Thoracic aorta (tissue), 2 donors: ENCODE measurements around the gene ITGB4. TPM values are rescaled to one million over a fixed set of nuclear protein-coding genes. Genes with fewer than 3 reads are reported as not detected.

Source experiments
- ATAC-seq: fragments of 150-250 bp; one replicate; pipeline ENCODE4 v1.8.0; 2017; ENCODE audit warnings: low read depth; ENCODE audit not compliant: insufficient number of reproducible peaks, low FRiP score
- DNase-seq: peaks from one replicate; pipeline ENCODE4 v3.0.0-alpha.2; 2020; ENCODE audit warnings: low spot score
- H3K27ac ChIP-seq, 2 donors: fragments of 200-600 bp; sonication (generic); 1 replicate in 1 of 2; 2 replicates in 1 of 2; pipeline ENCODE4 v1.5.1; 2016; ENCODE audit warnings: mild to moderate bottlenecking in 2 of 2, moderate library complexity in 2 of 2
- H3K27me3 ChIP-seq: fragments of 200-600 bp; sonication (generic); replicated peaks from 2 replicates; pipeline ENCODE4 v1.6.0; 2016; ENCODE audit warnings: mild to moderate bottlenecking; ENCODE audit not compliant: insufficient read depth
- H3K36me3 ChIP-seq: fragments of 200-600 bp; sonication (generic); one replicate; pipeline ENCODE4 v1.5.1; 2016
- H3K4me1 ChIP-seq, 2 donors: fragments of 200-600 bp; sonication (generic); 1 replicate in 1 of 2; 2 replicates in 1 of 2; pipeline versions ENCODE4 v1.5.1 to v1.6.0; 2016; ENCODE audit warnings: low read depth in 2 of 2, mild to moderate bottlenecking in 1 of 2; ENCODE audit not compliant: control insufficient read depth in 1 of 2
- H3K4me3 ChIP-seq: fragments of 200-600 bp; sonication (generic); 2 replicates; pipeline ENCODE4 v1.5.1; 2016; ENCODE audit warnings: mild to moderate bottlenecking
- H3K9me3 ChIP-seq: fragments of 200-600 bp; sonication (generic); 2 replicates; pipeline ENCODE4 v1.5.1; 2016
- total RNA-seq, 2 donors: library from RNA; depleted of rRNA; stranded (reverse); fragments of >200 nt; gene quantifications; one replicate each; pipeline versions ENCODE4 v1.1.0 to v1.2.3, GENCODE V29; 2016
- TF ChIP-seq, protein P1 (sequence below): fragments of 200-600 bp; sonication (generic); IDR thresholded peaks from one replicate; pipeline ENCODE4 v1.5.1; 2019; ENCODE audit warnings: antibody characterized with exemption

Gene ITGB4
- total RNA-seq, 2 donors from 2014 or later, result 11.6 to 21.1 TPM

DNA sequence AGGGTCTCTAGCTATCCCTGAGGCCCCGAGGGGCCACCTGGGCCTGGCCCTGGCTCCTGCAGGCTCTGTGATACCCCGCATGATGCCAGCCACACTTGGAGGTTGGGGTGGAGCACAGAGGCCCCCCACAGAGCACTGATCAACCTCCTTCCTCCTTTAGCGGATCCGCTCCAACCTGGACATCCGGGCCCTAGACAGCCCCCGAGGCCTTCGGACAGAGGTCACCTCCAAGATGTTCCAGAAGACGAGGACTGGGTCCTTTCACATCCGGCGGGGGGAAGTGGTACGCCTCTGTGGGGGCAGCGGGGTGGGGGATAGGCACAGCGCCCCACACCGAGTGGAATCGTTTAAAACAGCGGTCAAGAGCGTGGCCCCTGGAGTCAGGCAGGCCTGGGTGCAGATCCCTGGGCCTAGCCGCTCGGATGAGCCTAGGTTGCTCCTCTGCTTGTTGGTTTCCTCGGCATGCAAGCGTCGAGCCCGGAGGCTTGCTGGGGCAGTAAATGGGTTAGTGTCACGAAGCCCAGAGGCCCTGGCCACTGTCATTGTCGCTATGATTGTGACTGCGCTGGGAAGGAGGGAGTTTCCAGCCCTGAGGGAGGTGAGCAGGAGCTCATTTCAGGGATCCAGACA lies 9.9 kb downstream of the ITGB4 start:
- no peaks in the 10 kb centered on the region for H3K27me3 ChIP-seq
- no peaks in the 10 kb centered on the region for H3K4me1 ChIP-seq
- H3K27ac ChIP-seq, result no peak overlapping the region
- TF ChIP-seq, protein P1, sequence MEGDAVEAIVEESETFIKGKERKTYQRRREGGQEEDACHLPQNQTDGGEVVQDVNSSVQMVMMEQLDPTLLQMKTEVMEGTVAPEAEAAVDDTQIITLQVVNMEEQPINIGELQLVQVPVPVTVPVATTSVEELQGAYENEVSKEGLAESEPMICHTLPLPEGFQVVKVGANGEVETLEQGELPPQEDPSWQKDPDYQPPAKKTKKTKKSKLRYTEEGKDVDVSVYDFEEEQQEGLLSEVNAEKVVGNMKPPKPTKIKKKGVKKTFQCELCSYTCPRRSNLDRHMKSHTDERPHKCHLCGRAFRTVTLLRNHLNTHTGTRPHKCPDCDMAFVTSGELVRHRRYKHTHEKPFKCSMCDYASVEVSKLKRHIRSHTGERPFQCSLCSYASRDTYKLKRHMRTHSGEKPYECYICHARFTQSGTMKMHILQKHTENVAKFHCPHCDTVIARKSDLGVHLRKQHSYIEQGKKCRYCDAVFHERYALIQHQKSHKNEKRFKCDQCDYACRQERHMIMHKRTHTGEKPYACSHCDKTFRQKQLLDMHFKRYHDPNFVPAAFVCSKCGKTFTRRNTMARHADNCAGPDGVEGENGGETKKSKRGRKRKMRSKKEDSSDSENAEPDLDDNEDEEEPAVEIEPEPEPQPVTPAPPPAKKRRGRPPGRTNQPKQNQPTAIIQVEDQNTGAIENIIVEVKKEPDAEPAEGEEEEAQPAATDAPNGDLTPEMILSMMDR, result no peak
- DNase-seq, result no peak
- no peak overlapping the region for H3K4me3 ChIP-seq
- H3K36me3 ChIP-seq, result no peaks in the 10 kb centered on the region
- no peaks in the 10 kb centered on the region for H3K9me3 ChIP-seq
- ATAC-seq, result no peak

DNA sequence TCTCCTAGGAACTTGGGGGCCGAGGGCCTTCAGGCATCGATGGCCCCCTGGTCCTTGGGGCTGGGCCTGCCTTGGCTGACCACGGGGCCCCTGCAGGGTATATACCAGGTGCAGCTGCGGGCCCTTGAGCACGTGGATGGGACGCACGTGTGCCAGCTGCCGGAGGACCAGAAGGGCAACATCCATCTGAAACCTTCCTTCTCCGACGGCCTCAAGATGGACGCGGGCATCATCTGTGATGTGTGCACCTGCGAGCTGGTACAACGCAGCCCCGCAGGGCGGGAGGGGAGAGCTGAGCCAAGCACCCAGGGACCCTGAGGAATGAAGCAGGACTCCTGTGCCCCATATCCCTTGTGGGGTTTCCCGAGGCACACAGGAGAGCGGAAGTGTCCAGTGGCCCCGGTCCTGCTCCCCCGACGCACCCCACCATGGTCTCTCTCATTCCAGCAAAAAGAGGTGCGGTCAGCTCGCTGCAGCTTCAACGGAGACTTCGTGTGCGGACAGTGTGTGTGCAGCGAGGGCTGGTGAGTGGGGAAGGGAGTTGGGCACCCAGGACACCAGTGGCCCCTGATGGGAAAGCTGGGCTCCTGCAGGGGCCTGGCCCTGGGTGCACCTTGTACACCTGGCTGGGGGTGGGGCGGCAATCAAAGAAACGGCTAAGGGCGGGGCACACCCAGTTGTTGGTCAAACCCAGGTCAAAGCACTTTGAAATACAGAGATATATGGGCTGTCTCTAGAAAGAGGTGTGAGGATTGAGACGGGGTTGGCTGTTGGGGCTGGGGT lies 10.6 kb downstream of the ITGB4 start:
- ATAC-seq (no peak), DNase-seq (no peak)
- H3K27me3 ChIP-seq, result no peaks in the 10 kb centered on the region
- TF ChIP-seq, protein P1, result no peak
- no peaks in the 10 kb centered on the region for H3K4me1 ChIP-seq
- no peak overlapping the region for H3K4me3 ChIP-seq
- no peak overlapping the region for H3K27ac ChIP-seq
- H3K9me3 ChIP-seq, result no peaks in the 10 kb centered on the region
- H3K36me3 ChIP-seq, result no peaks in the 10 kb centered on the region

DNA sequence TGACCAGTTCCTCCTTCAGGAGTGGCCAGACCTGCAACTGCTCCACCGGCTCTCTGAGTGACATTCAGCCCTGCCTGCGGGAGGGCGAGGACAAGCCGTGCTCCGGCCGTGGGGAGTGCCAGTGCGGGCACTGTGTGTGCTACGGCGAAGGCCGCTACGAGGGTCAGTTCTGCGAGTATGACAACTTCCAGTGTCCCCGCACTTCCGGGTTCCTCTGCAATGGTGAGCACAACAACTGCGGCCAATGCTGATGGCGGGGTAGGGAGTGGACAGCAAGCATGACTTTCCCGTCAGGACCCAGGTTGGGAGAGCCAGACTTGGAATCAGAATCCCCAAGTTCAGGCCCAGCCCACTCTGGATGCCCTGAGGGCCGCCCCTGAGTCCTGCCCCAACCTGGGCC lies 12.2 kb downstream of the ITGB4 start:
- no peaks in the 10 kb centered on the region for H3K36me3 ChIP-seq
- no peaks in the 10 kb centered on the region for H3K27me3 ChIP-seq
- TF ChIP-seq, protein P1, result no peak
- no peak overlapping the region for H3K27ac ChIP-seq
- ATAC-seq (no peak), DNase-seq (no peak)
- H3K4me1 ChIP-seq, result no peaks in the 10 kb centered on the region
- H3K4me3 ChIP-seq, result no peak overlapping the region
- no peaks in the 10 kb centered on the region for H3K9me3 ChIP-seq

DNA sequence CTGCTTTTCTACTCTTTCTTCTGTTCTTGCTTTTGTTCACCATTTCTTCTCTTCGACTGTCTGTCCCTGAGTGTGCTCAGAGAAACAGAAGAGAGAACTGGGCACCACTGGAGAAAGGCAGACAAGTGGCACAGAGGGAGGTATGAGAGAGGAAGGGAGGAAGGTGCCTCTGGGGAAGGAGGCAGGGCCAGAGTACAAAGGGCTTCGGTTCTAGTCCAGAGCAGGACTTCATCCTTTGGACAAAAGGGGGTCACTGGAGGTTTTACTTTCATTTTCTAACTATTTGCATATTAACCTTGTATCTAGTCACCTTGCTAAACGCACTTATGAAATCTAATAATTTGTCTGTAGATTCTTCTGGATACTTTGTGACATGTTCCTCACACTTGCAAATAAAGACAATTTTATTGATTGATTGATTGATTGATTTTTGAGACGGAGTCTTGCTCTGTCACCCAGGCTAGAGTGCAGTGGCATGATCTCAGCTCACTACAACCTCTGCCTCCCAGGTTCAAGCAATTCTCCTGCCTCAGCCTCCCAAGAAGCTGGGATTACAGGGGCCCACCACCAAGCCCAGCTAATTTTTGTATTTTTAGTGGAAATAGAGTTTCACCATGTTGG lies 13.5 kb downstream of the ITGB4 start:
- no peak overlapping the region for H3K4me3 ChIP-seq
- H3K9me3 ChIP-seq, result no peaks in the 10 kb centered on the region
- TF ChIP-seq, protein P1, result no peak
- no peaks in the 10 kb centered on the region for H3K4me1 ChIP-seq
- no peak overlapping the region for H3K27ac ChIP-seq
- no peaks in the 10 kb centered on the region for H3K27me3 ChIP-seq
- ATAC-seq (no peak), DNase-seq (no peak)
- H3K36me3 ChIP-seq, result no peaks in the 10 kb centered on the region

DNA sequence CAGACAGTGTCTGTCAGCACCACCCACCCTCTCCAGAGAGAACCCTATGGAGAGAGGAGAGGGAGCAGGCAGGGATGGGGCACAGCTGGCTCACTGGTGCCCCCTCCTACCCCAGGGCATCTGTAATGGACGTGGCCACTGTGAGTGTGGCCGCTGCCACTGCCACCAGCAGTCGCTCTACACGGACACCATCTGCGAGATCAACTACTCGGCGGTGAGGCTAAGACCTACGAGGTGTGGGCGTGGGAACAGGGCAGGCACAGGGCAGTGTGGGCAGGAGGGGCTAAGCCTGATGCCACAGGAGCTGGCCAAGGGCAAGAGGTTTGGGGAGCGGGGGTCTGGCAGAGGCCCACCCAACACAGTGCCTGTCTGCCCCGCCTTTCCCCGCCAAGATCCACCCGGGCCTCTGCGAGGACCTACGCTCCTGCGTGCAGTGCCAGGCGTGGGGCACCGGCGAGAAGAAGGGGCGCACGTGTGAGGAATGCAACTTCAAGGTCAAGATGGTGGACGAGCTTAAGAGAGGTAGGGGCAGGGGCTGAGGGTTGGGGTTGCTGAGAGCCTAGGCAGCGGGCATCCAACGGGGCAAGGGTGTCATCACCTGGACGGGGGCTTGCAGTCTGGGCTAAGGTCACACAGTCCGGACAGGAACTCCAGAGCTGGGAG lies 15.0 kb downstream of the ITGB4 start:
- DNase-seq (no peak), ATAC-seq (no peak)
- TF ChIP-seq, protein P1, result no peak
- no peaks in the 10 kb centered on the region for H3K36me3 ChIP-seq
- no peaks in the 10 kb centered on the region for H3K27me3 ChIP-seq
- H3K4me1 ChIP-seq, result no peaks in the 10 kb centered on the region
- no peaks in the 10 kb centered on the region for H3K9me3 ChIP-seq
- H3K4me3 ChIP-seq, result no peak overlapping the region
- no peak overlapping the region for H3K27ac ChIP-seq
